ENCODE results near the gene GPX3.

GPX3 gene

GRCh38 chr5:151003503-151003860 is 16.9 kb upstream of the GPX3 start:
- H3K27me3 ChIP-seq (ENCODE audit: control insufficient read depth, insufficient read depth, low read length) = no peaks in the 10 kb centered on the region
- H3K4me1 ChIP-seq (ENCODE audit: control insufficient read depth, insufficient read depth, low read length) = peaks cover 26% of the 10 kb centered on the region

GRCh38 chr5:151004499-151004898 is 15.9 kb upstream of the GPX3 start:
- no peaks in the 10 kb centered on the region for H3K9me3 ChIP-seq (ENCODE audit: control insufficient read depth, low read length)
- no peaks in the 10 kb centered on the region for H3K27me3 ChIP-seq (ENCODE audit: control insufficient read depth, insufficient read depth, low read length)
- no peak overlapping the region for H3K4me3 ChIP-seq (ENCODE audit: low read length)
- peaks cover 27% of the 10 kb centered on the region for H3K4me1 ChIP-seq (ENCODE audit: control insufficient read depth, insufficient read depth, low read length)
- H3K36me3 ChIP-seq (ENCODE audit: control insufficient read depth, insufficient read depth, low read length) = no peaks in the 10 kb centered on the region
- H3K9ac ChIP-seq (ENCODE audit: low read length) = no peak overlapping the region

More at GRCh38 chr5:151003503-151003860, 16.9 kb upstream of the GPX3 start:
- no peak overlapping the region for H3K4me3 ChIP-seq (ENCODE audit: low read length)
- no peaks in the 10 kb centered on the region for H3K9me3 ChIP-seq (ENCODE audit: control insufficient read depth, low read length)
- no peaks in the 10 kb centered on the region for H3K36me3 ChIP-seq (ENCODE audit: control insufficient read depth, insufficient read depth, low read length)
- no peak overlapping the region for H3K9ac ChIP-seq (ENCODE audit: low read length)

DNA sequence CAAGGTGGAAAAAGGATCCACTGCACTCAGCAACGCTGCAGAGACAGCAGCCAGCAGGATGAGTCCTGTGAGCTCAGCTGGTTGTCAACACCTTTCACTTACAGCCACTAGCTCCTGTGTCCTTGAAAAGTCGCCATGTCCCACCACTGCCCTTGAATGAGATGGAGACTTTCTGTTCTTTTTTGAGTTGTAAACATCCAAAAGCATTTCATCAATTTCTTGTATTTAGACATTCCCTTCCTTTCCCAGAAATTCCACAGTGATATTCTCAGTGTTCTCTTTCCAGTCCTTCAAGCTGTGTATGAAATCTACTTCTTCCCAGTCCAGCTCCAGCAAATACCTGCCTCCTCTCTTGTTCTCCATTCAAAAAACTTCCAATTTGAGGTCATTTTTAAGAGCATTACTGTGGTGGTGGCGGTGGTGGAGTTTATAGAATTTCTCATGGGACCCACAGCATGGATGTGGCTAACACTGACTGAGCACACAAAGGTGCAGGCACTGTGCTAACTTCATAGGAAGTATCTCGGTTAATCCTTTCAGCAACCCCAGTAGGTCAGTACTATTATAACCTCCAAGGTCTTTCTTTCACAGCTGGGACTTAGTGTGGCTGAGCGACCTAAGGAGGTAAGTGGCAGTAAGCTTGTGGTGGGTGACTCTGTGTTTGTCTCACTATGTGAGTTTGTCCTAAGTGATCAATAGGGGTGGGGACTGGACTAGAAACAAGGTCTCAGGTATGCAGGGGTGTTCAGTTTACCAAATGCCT is 15.0 kb upstream of the GPX3 start:
- Histone ChIP-seq H3K27me3 (ENCODE audit: control insufficient read depth, insufficient read depth, low read length) (no peaks in the 10 kb centered on the region), H3K9ac (ENCODE audit: low read length) (no peak overlapping the region), H3K9me3 (ENCODE audit: control insufficient read depth, low read length) (no peaks in the 10 kb centered on the region), H3K4me1 (ENCODE audit: control insufficient read depth, insufficient read depth, low read length) (peaks cover 27% of the 10 kb centered on the region), H3K36me3 (ENCODE audit: control insufficient read depth, insufficient read depth, low read length) (no peaks in the 10 kb centered on the region), H3K4me3 (ENCODE audit: low read length) (no peak overlapping the region)

DNA sequence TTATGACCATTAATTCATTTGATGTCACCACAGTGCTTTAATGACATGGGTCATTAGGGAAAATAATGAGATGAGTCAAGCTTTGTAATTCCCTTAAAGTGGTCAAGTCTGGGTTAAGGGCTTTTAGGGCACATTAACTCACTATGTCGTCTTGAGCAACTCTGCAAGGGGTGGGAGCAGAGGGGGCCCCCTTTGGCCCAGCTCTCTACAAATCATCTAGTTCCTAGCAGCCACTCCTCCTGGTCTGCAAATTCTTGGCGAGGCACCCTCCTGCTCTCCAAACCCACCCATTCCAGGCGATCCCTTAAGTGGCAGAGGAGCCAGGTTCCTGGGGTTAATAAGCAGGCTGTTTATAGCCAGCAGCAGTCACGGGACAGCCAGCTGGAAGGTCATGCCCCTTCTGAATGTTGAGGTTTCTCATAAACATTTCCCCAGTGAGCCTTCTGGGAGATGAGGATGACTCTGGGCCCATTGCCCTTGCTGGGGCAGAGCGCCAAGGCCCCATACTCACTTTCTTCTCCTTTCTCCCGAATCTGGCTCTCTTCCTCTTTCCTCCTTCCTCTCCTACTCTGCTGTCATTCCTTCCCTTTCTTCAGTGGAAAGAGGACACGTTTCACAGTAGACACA is 14.3 kb upstream of the GPX3 start:
- Histone ChIP-seq H3K9ac (ENCODE audit: low read length) (no peak overlapping the region), H3K27me3 (ENCODE audit: control insufficient read depth, insufficient read depth, low read length) (no peaks in the 10 kb centered on the region)

DNA sequence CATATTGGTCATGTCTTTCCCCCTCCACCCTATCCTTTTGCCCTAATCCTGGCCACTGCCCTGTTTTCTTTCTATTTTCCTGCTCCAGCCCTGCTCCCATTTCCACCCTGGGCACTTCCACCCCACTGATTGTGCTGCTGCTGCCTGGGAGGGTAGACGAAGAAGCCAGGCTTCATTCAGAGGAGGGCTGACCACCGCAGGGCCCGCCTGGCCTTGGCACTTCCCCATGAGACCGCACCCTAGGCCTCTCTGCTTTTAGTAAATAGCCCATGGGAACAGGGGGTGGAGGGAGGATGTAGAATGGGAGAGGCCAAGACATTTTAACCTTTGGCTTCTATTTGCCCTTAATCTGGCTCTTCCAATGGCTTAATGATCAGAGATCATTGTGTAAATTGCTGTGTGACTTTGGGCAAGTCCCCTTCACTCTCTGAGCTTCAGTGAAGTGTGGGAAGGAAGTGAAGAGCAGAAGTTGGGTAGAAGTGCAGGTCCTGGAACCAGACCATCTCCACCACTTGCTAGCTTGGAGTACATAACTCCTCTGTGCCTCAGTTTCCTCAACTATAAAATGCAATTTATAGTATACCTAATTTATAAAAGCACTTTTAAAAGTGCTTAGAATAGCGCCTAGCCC is 13.6 kb upstream of the GPX3 start:
- H3K4me1 ChIP-seq (ENCODE audit: control insufficient read depth, insufficient read depth, low read length) = peaks cover 27% of the 10 kb centered on the region
- no peak overlapping the region for H3K4me3 ChIP-seq (ENCODE audit: low read length)
- H3K9ac ChIP-seq (ENCODE audit: low read length) = no peak overlapping the region
- no peaks in the 10 kb centered on the region for H3K36me3 ChIP-seq (ENCODE audit: control insufficient read depth, insufficient read depth, low read length)
- H3K9me3 ChIP-seq (ENCODE audit: control insufficient read depth, low read length) = no peaks in the 10 kb centered on the region
- no peaks in the 10 kb centered on the region for H3K27me3 ChIP-seq (ENCODE audit: control insufficient read depth, insufficient read depth, low read length)

More for the DNA sequence above, 14.3 kb upstream of the GPX3 start:
- Histone ChIP-seq H3K9me3 (ENCODE audit: control insufficient read depth, low read length) (no peaks in the 10 kb centered on the region), H3K4me1 (ENCODE audit: control insufficient read depth, insufficient read depth, low read length) (peaks cover 27% of the 10 kb centered on the region), H3K4me3 (ENCODE audit: low read length) (no peak overlapping the region), H3K36me3 (ENCODE audit: control insufficient read depth, insufficient read depth, low read length) (no peaks in the 10 kb centered on the region)

DNA sequence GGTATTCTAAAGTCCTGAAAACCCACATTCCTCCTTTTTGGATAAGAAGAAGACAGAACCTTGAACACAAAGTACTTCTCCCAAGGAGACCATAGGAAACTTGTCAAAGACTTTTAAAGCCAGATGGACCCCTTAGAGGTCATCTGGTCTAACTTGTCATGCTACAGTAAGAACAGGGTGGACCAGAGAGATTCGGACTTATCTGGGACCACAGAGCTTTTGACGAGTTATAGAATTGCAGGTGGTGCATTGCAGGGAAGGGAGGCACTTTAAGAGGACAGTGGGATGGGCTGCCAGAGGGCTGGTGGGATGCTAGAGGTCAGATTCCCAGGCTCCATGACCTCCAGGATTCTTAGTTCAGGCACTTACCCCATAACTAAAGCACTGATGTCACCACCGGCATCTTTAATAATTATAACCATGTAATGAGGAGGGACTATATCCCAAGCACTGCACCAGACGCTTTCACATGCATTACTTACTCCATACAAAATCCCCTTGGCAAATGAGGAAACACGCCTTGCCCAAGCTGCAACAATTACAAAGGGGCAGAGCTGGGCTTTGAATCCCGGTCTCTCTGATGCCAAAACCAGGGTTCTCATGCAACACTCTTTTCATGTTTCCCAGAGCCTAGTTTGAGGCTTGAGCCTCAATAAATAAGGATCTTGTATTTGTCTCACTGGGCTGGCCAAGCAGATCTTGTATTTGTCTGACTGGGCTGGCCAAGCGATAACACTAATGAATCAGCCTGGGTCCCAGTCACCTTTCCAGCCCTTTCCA is 12.8 kb upstream of the GPX3 start:
- Histone ChIP-seq H3K9me3 (ENCODE audit: control insufficient read depth, low read length) (no peaks in the 10 kb centered on the region), H3K4me1 (ENCODE audit: control insufficient read depth, insufficient read depth, low read length) (peaks cover 27% of the 10 kb centered on the region), H3K27me3 (ENCODE audit: control insufficient read depth, insufficient read depth, low read length) (no peaks in the 10 kb centered on the region), H3K36me3 (ENCODE audit: control insufficient read depth, insufficient read depth, low read length) (no peaks in the 10 kb centered on the region), H3K9ac (ENCODE audit: low read length) (no peak overlapping the region), H3K4me3 (ENCODE audit: low read length) (no peak overlapping the region)

DNA sequence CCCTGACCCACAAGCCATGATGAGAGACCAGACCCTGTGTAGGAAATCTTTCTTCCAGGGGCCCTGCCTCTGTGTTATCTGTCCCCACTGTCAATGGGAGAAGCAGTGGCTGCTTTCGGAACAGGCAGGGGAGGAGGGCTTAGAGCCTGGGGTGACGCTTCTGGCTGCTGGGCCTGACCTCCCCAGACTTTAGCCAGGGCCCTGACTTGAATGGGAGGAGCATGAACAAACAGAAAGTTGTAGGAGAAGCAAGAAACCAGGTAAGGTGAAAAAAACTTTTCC is 12.2 kb upstream of the GPX3 start:
- no peaks in the 10 kb centered on the region for H3K27me3 ChIP-seq (ENCODE audit: control insufficient read depth, insufficient read depth, low read length)
- H3K9ac ChIP-seq (ENCODE audit: low read length) = no peak overlapping the region
- no peak overlapping the region for H3K4me3 ChIP-seq (ENCODE audit: low read length)
- H3K36me3 ChIP-seq (ENCODE audit: control insufficient read depth, insufficient read depth, low read length) = no peaks in the 10 kb centered on the region
- H3K4me1 ChIP-seq (ENCODE audit: control insufficient read depth, insufficient read depth, low read length) = peaks cover 27% of the 10 kb centered on the region
- no peaks in the 10 kb centered on the region for H3K9me3 ChIP-seq (ENCODE audit: control insufficient read depth, low read length)

DNA sequence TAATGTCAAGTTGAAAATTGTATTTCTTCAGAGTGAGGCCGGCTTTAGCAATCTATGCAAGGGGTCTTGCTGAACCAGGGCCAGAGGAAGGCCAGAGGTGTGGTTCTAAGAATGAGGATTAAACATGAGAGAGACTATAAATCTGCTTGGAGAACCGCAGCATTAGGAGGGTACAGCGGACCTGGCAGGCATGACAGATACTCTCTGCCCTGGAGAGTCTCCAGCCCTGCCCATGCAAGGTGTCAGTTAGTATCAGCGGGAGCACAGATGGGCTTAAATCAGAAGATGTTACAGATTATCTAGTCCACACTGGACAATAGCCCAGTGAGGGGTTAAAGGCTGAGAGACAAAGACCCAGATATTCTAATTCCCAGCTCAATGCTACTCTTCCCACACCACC is 11.5 kb upstream of the GPX3 start:
- H3K27me3 ChIP-seq (ENCODE audit: control insufficient read depth, insufficient read depth, low read length) = no peaks in the 10 kb centered on the region
- H3K9ac ChIP-seq (ENCODE audit: low read length) = no peak overlapping the region
- no peak overlapping the region for H3K4me3 ChIP-seq (ENCODE audit: low read length)
- no peaks in the 10 kb centered on the region for H3K36me3 ChIP-seq (ENCODE audit: control insufficient read depth, insufficient read depth, low read length)
- H3K9me3 ChIP-seq (ENCODE audit: control insufficient read depth, low read length) = no peaks in the 10 kb centered on the region
- peaks cover 27% of the 10 kb centered on the region for H3K4me1 ChIP-seq (ENCODE audit: control insufficient read depth, insufficient read depth, low read length)

DNA sequence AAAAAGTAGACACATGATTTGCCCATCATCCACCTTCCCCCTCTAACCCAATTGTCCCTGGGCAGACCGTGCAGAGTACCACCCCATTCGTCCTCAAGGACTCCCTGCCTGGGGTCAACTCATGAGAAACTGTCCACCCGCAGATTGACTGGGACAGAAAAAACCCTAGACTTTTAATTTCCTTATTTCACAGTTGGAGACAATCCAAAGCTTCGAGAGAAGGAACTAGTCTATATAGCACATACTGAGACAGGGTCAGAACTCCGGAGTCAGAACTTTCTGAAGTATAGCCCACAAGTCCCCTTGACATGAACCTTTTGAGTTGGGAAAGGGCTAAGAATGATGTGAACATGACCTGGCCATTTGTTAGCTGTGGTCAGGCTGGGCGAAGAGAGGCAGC is 7.5 kb upstream of the GPX3 start:
- no peaks in the 10 kb centered on the region for H3K36me3 ChIP-seq (ENCODE audit: control insufficient read depth, insufficient read depth, low read length)
- H3K9me3 ChIP-seq (ENCODE audit: control insufficient read depth, low read length) = no peaks in the 10 kb centered on the region
- no peak overlapping the region for H3K9ac ChIP-seq (ENCODE audit: low read length)
- peaks cover 7% of the 10 kb centered on the region for H3K4me1 ChIP-seq (ENCODE audit: control insufficient read depth, insufficient read depth, low read length)
- no peak overlapping the region for H3K4me3 ChIP-seq (ENCODE audit: low read length)
- no peaks in the 10 kb centered on the region for H3K27me3 ChIP-seq (ENCODE audit: control insufficient read depth, insufficient read depth, low read length)

DNA sequence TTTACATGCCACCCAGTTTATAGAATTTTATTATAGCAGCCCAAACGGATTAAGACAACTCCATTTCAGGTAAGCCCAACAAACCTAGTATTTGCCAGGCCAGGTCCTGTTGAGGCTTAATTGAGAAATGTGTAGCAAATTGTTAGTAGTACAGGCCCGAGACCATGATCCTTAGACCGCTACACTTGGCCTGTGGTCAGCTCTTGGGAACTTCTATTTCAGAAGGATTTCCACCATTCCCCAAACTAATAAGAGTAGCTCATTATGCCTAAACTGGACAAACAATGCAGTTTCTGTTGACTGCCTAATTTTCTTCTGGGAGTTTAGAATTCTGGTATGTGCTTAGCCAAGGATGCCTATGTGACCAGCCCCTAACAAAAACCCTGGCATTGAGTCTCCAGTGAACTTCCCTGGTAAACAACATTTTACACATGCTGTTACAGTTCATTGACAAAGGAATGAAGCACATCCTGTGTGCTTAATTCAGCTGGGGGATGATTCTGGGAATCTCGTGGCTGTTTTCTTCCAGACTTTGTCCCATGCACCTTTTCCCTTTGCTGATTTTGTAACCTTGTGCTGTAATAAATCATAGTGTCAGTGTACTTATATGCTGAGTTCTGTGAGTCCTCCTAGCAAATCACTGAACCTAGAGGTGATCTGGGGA is 5.6 kb upstream of the GPX3 start:
- H3K36me3 ChIP-seq (ENCODE audit: control insufficient read depth, insufficient read depth, low read length) = no peaks in the 10 kb centered on the region
- H3K4me1 ChIP-seq (ENCODE audit: control insufficient read depth, insufficient read depth, low read length) = peaks cover under 1% of the 10 kb centered on the region
- no peaks in the 10 kb centered on the region for H3K27me3 ChIP-seq (ENCODE audit: control insufficient read depth, insufficient read depth, low read length)
- H3K9ac ChIP-seq (ENCODE audit: low read length) = no peak overlapping the region
- no peak overlapping the region for H3K4me3 ChIP-seq (ENCODE audit: low read length)
- no peaks in the 10 kb centered on the region for H3K9me3 ChIP-seq (ENCODE audit: control insufficient read depth, low read length)

DNA sequence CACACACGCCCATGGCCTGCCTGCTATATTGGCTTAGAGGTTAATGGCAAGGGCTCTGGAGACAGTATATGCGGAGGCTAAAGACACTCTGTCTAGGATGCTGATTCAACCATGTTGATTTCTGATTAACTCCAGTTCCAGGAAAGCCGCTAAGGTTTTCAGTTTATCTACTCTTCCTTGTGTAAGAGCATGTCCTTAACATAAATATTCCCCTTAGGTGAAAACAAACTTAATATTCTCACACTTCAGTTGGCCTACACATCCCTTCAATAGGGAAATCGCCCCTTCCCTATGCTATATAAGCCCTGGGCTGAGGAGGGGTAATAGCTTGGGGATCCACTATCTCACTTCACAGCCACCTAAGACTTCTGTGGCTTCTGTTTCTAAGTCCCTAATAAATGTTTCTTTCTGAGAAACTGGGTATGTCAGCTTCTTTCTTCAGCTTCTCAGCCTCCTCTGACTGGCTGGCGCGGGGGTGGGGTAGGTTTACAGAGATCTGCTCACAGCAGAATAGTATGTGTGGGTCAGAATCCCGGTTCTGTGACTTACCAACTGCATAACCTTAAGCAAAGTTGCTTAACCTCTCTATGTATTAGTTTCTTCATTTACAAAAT is 4.3 kb upstream of the GPX3 start:
- peaks cover 10% of the 10 kb centered on the region for H3K4me1 ChIP-seq (ENCODE audit: control insufficient read depth, insufficient read depth, low read length)
- H3K9me3 ChIP-seq (ENCODE audit: control insufficient read depth, low read length) = no peaks in the 10 kb centered on the region
- no peak overlapping the region for H3K9ac ChIP-seq (ENCODE audit: low read length)

More for the DNA sequence above, 4.3 kb upstream of the GPX3 start:
- H3K27me3 ChIP-seq (ENCODE audit: control insufficient read depth, insufficient read depth, low read length) = no peaks in the 10 kb centered on the region
- H3K36me3 ChIP-seq (ENCODE audit: control insufficient read depth, insufficient read depth, low read length) = no peaks in the 10 kb centered on the region
- H3K4me3 ChIP-seq (ENCODE audit: low read length) = no peak overlapping the region
